IPS-11a (cell line): Measurements from ENCODE around the gene MDN1.
"Not testable (repeated sequence)": the region's sequence is repeated elsewhere in the genome, so short reads cannot be mapped to it uniquely, and the experiment has no call there.

Experiments
- H3K4me3 ChIP-seq: one replicate; pipeline ENCODE4 v1.5.1; 2013; ENCODE audit warnings: low read depth, low read length, control low read depth

MDN1 gene

DNA sequence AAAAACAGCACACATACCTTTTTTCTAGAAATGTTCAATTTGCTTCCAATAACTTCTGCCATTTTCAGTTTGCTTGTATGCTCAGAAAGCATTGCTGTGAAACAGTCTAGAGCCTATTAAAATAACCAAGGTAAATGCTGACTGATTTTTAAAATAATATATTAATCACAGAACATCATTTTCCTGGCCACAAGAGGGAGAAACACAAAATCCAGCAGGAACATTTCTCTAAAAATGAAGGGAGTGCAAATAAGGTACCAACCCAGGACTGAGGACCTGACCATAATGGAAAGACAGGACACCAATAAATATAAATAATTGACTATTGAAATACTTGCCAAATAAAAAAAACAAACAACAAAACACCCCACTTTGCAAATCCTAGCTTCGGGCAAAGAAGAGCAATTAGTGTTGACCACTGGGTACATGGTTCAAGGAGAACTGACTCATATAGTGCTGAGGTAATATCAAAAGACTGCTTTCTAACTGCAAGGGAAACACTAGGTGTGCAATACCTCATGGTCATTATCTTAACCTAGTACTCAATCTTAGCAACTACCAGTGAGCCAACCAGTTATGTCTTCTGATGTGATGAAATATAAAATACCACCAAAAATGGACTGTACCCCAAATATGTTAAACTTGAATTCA, 42.9 kb downstream of the MDN1 start:
- H3K4me3 ChIP-seq, result no peak overlapping the region

DNA sequence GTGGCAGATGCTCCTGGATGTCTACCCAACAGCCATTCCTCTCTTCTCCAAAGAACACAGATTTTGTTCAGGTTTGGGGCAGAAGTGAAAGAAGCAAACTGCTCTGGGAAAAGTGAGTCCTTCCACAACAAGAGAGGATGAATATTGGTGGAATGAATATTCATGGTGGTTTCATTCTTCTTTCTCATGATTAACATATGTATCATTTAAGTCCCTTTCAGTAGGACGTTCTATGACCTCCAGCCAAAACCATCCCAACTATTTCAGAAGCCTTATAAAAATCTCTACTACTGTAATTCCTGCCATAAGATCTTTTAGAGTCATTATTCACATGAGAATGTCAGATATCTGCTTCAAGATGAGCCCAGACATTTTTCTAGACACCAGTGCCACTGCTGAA, 44.4 kb downstream of the MDN1 start:
- no peak overlapping the region for H3K4me3 ChIP-seq

DNA sequence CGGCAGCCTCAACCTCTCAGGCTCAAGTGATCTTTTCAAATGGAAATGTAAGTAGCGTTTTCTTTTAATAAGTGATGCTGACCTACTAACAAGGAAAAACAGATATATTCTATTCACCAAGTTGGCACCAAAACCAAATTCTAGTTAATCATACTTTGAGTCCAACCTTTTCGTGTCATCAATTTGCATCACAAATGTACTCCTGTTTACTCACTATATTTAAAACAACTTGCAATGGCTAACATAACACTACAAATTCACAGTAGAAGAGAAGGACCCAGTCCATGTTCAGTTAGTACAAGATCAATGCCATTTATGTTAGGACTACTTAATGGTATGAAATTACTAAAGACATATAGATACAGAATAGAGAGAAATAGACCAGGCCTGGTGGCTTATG, 50.0 kb downstream of the MDN1 start:
- no peak overlapping the region for H3K4me3 ChIP-seq

DNA sequence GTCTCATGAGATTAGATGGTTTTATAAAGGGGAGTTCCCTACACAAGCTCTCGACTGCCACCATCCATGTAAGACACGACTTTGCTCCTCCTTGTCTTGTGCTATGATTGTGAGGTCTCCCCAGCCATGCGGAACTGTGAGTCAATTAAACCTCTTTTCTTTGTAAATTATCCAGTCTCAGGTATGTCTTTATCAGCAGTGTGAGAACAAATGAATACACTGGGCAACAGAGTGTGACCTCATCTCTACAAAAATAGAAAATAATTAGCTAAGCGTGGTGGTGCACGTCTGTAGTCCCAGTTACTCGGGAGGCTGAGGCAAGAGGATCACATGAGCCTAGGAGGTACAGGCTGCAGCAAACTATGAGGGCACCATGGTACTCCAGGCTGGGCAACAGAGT, 51.3 kb downstream of the MDN1 start:
- H3K4me3 ChIP-seq, result no peak overlapping the region

DNA sequence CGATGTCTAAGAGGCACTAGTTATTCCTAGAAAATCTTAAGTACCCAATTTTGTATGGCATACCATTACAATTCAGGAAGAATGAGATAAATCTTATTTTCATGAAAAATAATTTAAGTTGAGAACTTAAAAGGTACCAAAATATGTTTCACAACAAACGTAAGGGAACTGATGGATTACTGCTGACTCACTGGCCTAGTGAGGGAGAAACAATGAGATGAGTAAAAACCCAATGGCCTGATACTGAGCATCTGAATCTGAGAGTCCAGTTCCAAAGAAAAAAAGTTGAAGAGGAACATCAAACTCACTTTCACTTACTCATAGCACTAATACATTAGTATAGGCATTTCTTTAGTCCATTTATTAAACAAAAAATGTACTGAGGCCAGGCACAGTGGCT, 56.0 kb downstream of the MDN1 start:
- no peak overlapping the region for H3K4me3 ChIP-seq

DNA sequence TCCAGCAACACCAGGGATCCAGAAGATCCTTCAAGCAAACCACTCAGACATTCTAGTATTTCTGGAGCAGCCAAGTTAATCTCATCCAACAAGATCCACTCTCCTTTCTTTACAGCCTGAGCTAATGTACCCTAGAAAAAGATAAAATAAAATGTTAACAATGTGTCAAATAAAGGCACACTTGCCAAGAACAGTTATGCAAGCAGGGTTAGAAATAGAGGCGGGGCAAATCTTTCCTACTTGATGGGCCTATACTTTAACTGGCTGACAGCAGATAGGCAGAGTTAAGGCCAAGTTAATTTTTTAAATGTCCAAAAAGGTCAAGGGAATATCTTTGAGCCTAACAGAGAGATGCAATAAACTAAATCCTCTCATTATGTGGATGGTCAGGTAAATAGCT, 60.8 kb downstream of the MDN1 start:
- no peak overlapping the region for H3K4me3 ChIP-seq

DNA sequence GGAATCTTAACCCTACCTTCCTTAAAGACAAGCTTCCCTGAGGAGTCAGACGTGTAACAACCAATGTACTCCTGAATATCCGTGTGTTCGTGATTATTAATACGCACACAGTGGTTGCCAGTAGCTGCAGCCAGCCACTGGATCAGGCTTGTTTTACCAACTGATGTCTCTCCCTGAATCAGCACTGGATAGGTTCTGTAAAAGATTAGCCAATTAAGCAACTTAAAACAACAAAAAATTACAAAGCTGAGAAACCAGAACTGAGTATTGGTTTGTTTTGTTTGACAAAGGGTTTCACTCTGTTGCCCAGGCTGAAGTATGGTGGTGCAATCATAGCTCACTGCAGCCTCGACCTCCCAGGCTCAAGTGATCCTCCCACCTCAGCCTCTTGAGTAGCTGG, 69.3 kb downstream of the MDN1 start:
- H3K4me3 ChIP-seq, result no peak overlapping the region

DNA sequence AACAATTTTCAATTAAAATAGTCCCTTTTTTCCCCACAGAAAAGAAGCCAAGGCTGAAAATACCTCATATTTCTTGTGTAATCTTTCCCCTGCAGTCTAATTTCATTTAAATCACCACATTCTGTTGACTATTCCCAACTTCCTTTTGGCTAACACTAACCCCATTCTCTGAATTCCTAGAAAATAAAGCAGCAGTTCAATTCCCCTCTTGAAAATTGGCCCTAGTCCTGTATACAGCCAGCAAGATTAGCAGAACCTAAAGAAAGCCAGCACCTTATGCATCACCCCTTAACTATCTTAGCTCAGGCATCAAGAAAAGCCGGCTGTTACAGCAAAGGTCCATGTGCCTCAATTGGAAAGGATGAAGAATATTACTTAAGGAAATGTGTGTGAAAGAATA, 69.7 kb downstream of the MDN1 start:
- H3K4me3 ChIP-seq, result no peak overlapping the region

DNA sequence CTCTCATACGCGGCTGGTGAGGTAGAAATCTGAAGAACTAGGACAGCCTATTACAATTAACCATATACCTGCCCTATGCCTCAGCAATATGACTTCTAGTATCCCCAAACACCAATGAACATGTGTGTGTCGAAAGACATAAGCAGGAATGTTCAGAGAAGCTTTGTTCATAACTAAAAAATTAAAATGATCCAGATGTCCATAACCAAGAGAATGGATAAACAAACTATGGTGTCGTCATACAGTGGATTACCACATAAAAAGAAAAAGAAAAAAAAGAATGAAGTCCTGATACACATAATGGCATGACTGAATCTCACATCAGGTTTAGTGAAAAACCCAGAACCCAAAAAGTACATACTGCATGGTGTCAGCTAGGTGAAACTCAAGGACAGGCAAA, 73.9 kb downstream of the MDN1 start:
- H3K4me3 ChIP-seq, result no peak overlapping the region

DNA sequence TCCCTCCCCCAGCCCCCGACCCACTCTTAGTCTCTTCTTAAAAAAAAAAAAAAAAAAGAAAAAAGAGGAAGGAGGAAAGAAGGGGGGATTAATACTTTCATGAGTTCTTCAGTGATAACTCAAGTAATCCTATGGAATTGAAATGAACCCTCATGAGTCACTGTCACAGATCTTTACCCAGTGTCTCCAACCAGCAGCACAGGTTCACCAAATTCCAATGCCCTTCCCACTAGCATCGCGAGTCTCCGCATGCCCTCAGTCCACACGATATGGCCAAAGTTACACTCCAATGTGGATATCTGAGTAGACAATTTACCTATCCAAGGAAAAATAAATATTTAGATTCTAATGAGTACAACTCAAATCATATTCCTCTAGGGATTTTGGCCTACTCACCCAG, 74.5 kb downstream of the MDN1 start:
- H3K4me3 ChIP-seq, result no peak overlapping the region

DNA sequence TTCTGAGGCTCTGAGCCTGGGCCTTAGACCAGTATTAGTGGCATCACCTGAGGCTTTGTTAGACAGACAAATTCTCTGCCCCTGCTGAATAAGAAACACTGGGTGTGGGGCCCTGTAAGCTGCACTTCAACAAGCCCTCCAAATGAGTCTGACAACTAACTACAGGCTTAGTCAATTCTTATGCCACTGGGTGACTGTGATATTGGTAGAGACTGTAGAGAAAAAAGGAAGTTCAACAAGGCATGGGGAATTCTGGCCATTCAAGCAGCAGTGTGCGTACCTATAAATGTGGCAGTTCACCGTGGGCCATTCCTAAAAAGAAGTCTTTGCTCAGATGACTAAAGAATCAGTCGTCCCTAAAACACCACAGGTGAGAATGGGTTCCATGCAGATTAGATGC, 82.7 kb downstream of the MDN1 start:
- no peak overlapping the region for H3K4me3 ChIP-seq

DNA sequence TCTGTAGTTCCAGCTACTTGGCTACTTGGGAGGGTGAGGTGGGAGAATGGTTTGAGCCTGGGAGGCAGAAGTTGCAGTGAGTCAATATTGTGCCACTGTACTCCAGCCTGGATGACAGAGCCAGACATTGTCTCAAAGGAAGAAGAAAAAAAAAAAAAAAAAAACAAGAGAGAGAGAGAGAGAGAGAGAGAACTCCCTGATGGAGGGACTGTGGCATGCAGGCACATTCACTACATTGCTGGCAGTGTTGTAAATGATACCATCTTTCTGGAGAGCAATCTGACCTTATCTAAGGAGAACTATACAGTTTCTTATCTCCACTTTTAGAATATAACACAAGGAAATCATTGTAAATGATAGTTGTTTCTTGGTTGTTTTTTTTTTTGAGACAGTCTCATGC, 85.1 kb downstream of the MDN1 start:
- H3K4me3 ChIP-seq, result no peak overlapping the region

DNA sequence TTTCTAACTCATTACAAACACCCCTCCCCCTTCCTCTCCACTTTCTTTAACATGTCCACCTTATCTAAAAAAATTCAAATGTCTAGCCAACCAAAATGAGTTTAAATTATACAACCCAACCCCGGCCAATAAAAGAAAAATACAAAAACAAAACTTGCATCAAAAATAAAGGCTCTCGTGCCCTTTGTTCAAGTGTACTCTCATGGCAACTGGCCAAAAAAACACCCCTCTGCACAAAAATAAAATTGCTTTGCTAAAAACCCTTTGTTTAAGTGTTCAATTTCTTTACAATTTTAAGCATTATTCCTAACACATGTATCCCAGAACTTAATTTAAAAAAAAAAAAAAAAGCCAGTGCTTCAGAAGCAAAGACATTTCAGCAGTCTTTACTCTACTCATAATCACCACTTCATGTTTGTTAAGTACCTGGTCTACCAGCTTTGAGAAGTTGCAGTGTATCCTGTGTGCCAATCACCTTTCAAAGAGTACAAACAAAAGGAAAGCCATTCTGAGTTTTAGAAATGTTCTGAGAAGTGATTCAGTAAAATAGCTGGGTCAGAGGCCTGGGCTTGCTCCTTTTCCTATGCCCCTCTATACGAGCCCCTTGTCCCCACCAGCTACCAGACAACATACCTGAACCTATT, 87.5 kb downstream of the MDN1 start:
- no peak overlapping the region for H3K4me3 ChIP-seq

DNA sequence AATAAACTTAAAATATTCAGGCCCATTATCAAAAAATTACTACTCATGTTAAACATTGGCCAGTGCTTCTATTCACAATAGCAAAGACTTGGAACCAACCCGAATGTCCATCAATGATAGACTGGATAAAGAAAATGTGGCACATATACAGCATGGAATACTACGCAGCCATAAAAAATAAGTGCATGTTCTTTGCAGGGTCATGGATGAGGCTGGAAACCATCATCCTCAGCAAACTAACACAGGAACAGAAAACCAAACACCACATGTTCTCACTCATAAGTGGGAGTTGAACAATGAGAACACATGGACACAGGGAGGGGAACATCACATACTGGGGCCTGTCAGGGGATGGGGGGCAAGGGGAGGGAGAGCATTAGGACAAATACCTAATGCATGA, 88.3 kb downstream of the MDN1 start:
- H3K4me3 ChIP-seq, result not testable (repeated sequence)

DNA sequence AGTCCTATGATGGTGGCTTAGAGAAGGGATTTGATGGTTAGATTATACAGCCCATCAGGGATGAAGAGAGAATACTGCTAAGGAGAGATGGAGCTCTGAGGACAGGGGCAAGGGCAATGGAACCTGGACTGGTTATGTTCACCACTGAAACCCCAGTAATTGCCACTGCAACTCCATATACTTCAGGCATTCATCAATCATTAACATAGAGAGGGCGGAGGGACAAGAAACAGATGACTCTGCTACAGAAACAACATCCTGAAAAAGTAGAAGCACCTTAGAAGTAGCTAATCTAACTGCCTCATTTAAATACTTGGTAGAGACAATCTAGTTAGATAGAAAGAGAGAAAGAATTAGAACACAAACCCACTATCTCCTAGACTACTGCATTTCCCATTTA, 89.8 kb downstream of the MDN1 start:
- H3K4me3 ChIP-seq, result no peak overlapping the region

DNA sequence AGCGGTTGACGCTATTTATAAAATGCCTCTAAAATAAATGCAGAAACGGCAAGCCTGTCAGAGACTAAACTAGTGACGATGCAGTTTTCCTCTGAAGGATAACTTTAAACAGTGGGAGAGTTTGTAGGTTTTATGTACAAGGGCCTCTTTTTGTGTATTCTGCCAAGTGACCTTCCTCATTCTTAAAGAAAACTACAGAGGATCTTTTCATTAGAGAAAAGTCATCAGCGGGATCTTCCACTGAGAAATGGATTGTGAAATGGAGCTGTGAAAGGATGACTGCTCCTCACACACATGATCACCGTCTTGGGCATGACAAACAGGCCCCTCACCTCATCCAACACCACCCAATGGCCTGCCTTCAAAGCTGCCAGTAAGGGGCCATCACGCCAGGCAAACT, 92.1 kb downstream of the MDN1 start:
- no peak overlapping the region for H3K4me3 ChIP-seq

DNA sequence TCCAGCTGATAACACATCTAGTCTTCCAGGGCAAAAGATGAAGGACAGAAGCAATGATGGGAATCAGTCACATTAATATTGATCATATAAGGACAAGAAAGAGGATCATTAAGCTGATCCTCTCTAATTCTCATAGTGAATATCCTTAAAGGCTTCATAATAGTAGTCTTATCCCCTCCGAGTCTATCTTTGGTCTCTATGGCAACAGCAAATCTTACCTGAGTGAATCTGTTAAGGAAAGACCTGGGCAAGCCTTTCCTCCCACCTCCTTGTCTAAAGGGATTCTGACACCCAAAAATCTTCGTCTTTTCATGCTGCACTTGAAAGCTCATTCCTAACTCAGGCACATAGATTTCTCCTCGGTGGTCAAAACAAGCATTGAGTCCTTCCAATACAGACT, 94.6 kb downstream of the MDN1 start:
- H3K4me3 ChIP-seq, result no peak overlapping the region

DNA sequence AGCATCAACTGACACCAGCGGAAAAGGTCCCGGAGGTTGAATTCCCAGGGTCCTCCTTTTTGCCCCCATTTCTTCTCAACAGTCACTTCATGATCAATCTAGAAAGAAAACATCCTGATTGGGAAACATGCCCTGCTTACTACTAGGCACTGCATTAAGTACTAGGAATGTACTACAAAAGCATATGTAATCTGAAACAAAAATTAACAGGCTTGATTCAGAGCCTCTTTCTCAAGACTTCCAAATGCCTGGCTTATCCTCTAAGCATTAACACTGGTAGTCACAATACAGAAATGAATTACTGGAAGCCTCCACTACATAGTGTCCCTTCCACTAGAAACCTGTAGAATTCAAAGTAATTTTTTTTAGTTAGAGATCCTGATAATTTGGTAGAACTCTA, 96.5 kb downstream of the MDN1 start:
- no peak overlapping the region for H3K4me3 ChIP-seq

DNA sequence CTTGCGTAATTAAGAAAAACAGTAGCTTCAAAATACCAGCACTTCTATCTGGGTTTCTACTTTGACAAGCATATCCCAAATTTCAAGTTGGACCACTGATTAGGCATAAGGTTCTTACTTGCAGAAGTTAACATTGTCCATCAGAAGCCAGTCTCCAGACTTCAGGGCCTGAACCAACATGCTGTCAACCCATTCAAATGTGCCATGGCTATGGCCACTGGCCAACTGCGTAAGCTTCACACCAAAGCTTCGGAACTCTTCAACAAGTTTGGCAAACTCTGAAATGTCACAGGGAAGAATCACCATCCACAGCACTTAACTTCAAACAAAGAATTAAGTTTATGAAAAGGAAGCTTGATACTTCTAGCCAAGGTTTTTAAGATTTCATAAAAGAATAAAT, 103.1 kb downstream of the MDN1 start:
- H3K4me3 ChIP-seq, result no peak overlapping the region

DNA sequence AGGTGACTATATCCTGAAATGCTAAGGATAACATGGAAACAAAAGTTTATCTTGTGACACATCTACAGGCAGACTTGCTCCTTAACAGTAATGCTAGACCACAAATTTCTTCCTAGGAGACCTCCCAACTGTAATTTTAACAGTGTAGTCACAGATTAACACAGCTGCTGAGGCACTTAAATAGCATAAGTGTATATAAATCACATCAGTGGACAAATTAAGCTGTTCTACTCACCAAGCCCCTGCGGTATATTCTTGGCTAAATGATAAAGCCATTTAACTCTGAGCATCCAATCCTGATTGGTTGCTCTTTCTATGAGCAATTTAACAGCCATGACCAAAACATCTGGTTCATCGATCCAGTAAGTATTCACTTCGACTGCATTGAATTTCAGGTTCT, 107.8 kb downstream of the MDN1 start:
- H3K4me3 ChIP-seq, result no peak overlapping the region

DNA sequence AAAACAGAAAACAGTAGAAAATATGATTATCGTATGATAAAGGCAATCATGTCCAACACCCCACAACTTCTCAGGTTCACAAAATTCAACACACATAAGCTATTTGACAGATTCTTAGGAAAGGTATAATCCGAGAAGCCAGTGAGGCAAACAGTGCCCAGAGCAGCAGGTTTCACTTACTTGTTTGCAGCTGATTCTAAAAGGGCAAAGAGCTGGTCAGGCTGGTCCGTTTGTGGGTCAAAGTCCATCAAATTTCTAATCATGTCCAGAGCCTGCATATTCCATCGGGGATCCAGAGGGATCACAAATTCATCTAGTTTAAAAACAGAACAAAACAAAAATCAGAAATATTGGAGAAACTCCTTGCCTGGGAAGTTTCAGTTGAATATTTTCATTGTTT, 111.3 kb downstream of the MDN1 start:
- H3K4me3 ChIP-seq, result no peak overlapping the region

DNA sequence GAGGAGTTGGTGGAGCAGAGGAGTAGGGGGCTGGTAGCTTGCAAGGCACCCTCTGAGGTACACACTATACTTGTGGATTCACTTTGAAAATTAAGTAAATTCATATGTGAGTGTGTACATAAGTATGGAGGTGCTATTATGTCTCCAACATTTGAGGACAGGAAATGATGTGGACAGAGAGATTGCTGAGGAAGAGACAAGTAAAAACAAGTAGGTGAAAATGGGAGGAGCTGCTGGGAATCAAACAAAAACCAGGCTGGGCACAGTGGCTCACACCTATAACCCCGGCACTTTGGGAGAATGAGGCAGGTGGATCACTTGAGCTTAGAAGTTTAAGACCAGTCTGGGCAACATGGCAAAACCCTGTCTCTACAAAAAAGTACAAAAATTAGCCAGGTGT, 111.8 kb downstream of the MDN1 start:
- no peak overlapping the region for H3K4me3 ChIP-seq

DNA sequence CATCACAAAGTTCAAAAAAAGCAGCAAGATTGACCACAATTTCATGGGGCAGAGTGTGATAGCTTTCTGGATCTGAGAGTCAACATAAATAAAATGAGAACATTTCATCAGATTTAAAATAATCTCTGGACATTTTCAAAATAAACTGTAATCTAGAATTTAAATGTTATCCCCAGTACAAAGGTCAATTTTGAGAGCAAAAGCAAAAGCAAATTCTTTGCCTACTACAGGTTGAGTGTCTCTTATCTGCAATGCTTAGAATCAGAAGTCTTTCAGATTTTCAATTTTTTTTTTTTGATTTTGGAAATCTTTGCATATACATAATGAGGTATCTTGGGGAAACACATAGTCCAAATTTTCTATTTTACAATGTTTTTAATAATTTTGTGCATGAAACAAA, 113.5 kb downstream of the MDN1 start:
- H3K4me3 ChIP-seq, result no peak overlapping the region
